ENCODE measurements around the gene RPS6KL1.

The RPS6KL1 gene

GRCh38 chr14:74940956-74941565 is 18.0 kb upstream of the RPS6KL1 start:
- no peak overlapping the region for H3K4me3 ChIP-seq (ENCODE audit: insufficient read length, low read depth)
- H3K27me3 ChIP-seq (ENCODE audit: insufficient read depth, insufficient read length), result no peaks in the 10 kb centered on the region
- DNase-seq (ENCODE audit: low read depth, low spot score), result no peak
- peaks cover 8% of the 10 kb centered on the region for H3K4me1 ChIP-seq (ENCODE audit: insufficient read depth, insufficient read length)
- no peaks in the 10 kb centered on the region for H3K9me3 ChIP-seq (ENCODE audit: insufficient read depth, low read length)
- no peak for TF ChIP-seq ZNF274 (IDR thresholded peaks at IDR 0.05; ENCODE audit: low read depth, low read length)
- TF ChIP-seq YY1 (IDR thresholded peaks at IDR 0.05; ENCODE audit: insufficient read depth, insufficient read length), result no peak
- TF ChIP-seq SUZ12 (IDR thresholded peaks at IDR 0.05; ENCODE audit: extremely low read depth, insufficient read depth, insufficient read length), result no peak
- H3K9ac ChIP-seq (ENCODE audit: insufficient read length, low read depth), result no peak overlapping the region
- H3K36me3 ChIP-seq (ENCODE audit: insufficient read depth, insufficient read length, low read length), result no peaks in the 10 kb centered on the region

DNA sequence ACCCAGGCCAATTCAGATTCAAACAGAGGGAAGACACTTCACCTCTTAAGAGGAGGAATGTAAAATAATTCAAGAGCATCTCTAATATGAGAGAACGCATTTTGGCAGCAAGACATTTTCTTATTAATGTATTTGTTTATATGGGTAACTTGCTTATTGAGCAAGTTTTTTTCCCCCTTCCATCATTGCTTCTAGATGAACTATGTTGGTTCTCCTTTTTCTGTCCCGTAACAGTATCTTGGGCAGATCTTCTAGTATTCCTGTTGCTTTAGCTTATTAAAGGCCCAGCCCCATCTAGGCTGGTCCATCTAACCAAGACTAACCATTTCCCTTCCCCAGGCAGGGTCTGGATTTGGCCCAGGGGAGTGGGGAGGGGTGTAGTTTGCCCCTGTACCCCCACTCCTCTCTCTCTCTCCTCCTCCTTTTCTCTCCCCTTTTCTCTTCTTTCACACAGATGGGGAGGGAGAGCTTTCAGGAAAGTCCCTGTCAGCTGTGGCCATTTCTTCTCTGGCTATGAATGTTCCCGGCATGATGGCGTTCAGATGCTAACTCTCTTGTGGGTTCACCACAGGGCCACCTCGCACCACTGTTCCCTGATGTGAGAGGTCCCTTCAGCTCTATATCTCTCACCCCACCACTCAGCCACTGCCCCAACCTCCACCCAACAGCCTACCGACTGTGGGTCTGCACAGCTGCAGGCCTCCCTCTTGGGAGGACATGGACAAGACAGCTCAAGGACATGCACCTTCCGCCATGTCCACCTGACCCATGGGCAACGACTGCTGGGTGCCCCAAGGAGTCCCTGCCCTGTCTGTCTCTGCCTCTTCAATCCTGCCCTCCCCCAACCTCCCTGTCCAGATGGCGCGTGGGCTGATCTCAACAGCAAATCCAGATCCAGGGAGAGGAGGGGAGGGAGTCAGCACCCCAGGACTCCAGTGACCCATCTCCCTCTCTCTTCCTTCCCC is 15.8 kb upstream of the RPS6KL1 start:
- Histone ChIP-seq H3K36me3 (ENCODE audit: insufficient read depth, insufficient read length, low read length) (no peaks in the 10 kb centered on the region), H3K4me3 (ENCODE audit: insufficient read length, low read depth) (no peak overlapping the region), H3K27me3 (ENCODE audit: insufficient read depth, insufficient read length) (no peaks in the 10 kb centered on the region), H3K4me1 (ENCODE audit: insufficient read depth, insufficient read length) (peaks cover 8% of the 10 kb centered on the region), H3K9ac (ENCODE audit: insufficient read length, low read depth) (no peak overlapping the region), H3K9me3 (ENCODE audit: insufficient read depth, low read length) (no peaks in the 10 kb centered on the region)
- no peak for DNase-seq (ENCODE audit: low read depth, low spot score)
- TF ChIP-seq SUZ12 (IDR thresholded peaks at IDR 0.05; ENCODE audit: extremely low read depth, insufficient read depth, insufficient read length), result no peak
- TF ChIP-seq YY1 (IDR thresholded peaks at IDR 0.05; ENCODE audit: insufficient read depth, insufficient read length), result no peak
- TF ChIP-seq ZNF274 (IDR thresholded peaks at IDR 0.05; ENCODE audit: low read depth, low read length), result no peak

GRCh38 chr14:74937171-74937570 is 14.1 kb upstream of the RPS6KL1 start:
- Histone ChIP-seq H3K4me3 (ENCODE audit: insufficient read length, low read depth) (no peak overlapping the region), H3K9ac (ENCODE audit: insufficient read length, low read depth) (no peak overlapping the region), H3K9me3 (ENCODE audit: insufficient read depth, low read length) (no peaks in the 10 kb centered on the region), H3K27me3 (ENCODE audit: insufficient read depth, insufficient read length) (no peaks in the 10 kb centered on the region), H3K4me1 (ENCODE audit: insufficient read depth, insufficient read length) (peaks cover 8% of the 10 kb centered on the region), H3K36me3 (ENCODE audit: insufficient read depth, insufficient read length, low read length) (no peaks in the 10 kb centered on the region)
- DNase-seq (ENCODE audit: low read depth, low spot score), result no peak
- TF ChIP-seq SUZ12 (IDR thresholded peaks at IDR 0.05; ENCODE audit: extremely low read depth, insufficient read depth, insufficient read length) (no peak), YY1 (IDR thresholded peaks at IDR 0.05; ENCODE audit: insufficient read depth, insufficient read length) (no peak), ZNF274 (IDR thresholded peaks at IDR 0.05; ENCODE audit: low read depth, low read length) (no peak)

- DNase-seq (ENCODE audit: low read depth, low spot score), result no peak
- TF ChIP-seq YY1 (IDR thresholded peaks at IDR 0.05; ENCODE audit: insufficient read depth, insufficient read length) (no peak), ZNF274 (IDR thresholded peaks at IDR 0.05; ENCODE audit: low read depth, low read length) (no peak), SUZ12 (IDR thresholded peaks at IDR 0.05; ENCODE audit: extremely low read depth, insufficient read depth, insufficient read length) (no peak)
- no peak overlapping the region for H3K4me3 ChIP-seq (ENCODE audit: insufficient read length, low read depth)
- no peak overlapping the region for H3K9ac ChIP-seq (ENCODE audit: insufficient read length, low read depth)
- no peaks in the 10 kb centered on the region for H3K9me3 ChIP-seq (ENCODE audit: insufficient read depth, low read length)
- H3K4me1 ChIP-seq (ENCODE audit: insufficient read depth, insufficient read length), result peaks cover 6% of the 10 kb centered on the region
- no peaks in the 10 kb centered on the region for H3K27me3 ChIP-seq (ENCODE audit: insufficient read depth, insufficient read length)
- no peaks in the 10 kb centered on the region for H3K36me3 ChIP-seq (ENCODE audit: insufficient read depth, insufficient read length, low read length)
Measured at GRCh38 chr14:74936731-74937130, 13.7 kb upstream of the RPS6KL1 start.

DNA sequence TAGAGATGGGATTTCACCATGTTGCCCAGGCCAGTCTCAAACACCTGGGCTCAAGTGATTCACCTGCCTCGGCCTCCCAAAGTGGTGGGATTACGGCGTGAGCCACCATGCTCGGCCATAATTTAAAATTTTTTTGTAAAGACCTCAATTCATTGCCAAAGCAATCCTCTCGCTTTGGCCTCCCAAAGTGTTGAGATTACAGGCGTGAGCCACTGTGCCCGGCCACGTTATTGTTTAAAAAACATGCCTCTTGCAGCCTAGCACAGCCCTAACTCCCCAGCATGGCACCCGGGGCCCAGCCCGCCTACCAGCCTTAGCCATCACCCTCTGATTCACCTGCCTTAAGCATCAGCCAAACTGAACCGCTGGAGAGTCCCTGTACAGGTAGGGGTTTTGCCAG is 13.1 kb upstream of the RPS6KL1 start:
- DNase-seq (ENCODE audit: low read depth, low spot score), result no peak
- H3K36me3 ChIP-seq (ENCODE audit: insufficient read depth, insufficient read length, low read length), result no peaks in the 10 kb centered on the region
- H3K9me3 ChIP-seq (ENCODE audit: insufficient read depth, low read length), result no peaks in the 10 kb centered on the region
- TF ChIP-seq ZNF274 (IDR thresholded peaks at IDR 0.05; ENCODE audit: low read depth, low read length) (no peak), SUZ12 (IDR thresholded peaks at IDR 0.05; ENCODE audit: extremely low read depth, insufficient read depth, insufficient read length) (no peak), YY1 (IDR thresholded peaks at IDR 0.05; ENCODE audit: insufficient read depth, insufficient read length) (no peak)
- H3K4me3 ChIP-seq (ENCODE audit: insufficient read length, low read depth), result no peak overlapping the region
- peaks cover 3% of the 10 kb centered on the region for H3K4me1 ChIP-seq (ENCODE audit: insufficient read depth, insufficient read length)
- no peak overlapping the region for H3K9ac ChIP-seq (ENCODE audit: insufficient read length, low read depth)
- H3K27me3 ChIP-seq (ENCODE audit: insufficient read depth, insufficient read length), result no peaks in the 10 kb centered on the region

DNA sequence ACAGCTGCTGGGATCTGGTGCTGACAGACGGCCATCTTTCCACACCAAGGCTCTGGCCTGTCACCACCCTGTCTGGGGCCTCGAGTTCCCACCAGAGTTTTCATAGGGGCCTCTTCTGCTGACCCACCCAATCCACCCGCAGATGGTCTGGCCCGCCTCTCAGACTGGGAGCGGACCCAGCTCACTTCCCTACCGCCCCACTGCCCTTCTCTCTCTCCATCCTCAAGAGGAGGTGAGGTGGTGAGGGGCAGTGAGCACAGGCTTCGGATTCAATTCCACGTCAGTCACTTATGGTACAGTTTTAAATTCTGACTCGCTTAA is 12.3 kb upstream of the RPS6KL1 start:
- H3K9me3 ChIP-seq (ENCODE audit: insufficient read depth, low read length), result no peaks in the 10 kb centered on the region
- H3K4me1 ChIP-seq (ENCODE audit: insufficient read depth, insufficient read length), result peaks cover 3% of the 10 kb centered on the region
- no peak for DNase-seq (ENCODE audit: low read depth, low spot score)
- TF ChIP-seq YY1 (IDR thresholded peaks at IDR 0.05; ENCODE audit: insufficient read depth, insufficient read length) (no peak), ZNF274 (IDR thresholded peaks at IDR 0.05; ENCODE audit: low read depth, low read length) (no peak), SUZ12 (IDR thresholded peaks at IDR 0.05; ENCODE audit: extremely low read depth, insufficient read depth, insufficient read length) (no peak)
- H3K27me3 ChIP-seq (ENCODE audit: insufficient read depth, insufficient read length), result no peaks in the 10 kb centered on the region
- no peaks in the 10 kb centered on the region for H3K36me3 ChIP-seq (ENCODE audit: insufficient read depth, insufficient read length, low read length)
- H3K4me3 ChIP-seq (ENCODE audit: insufficient read length, low read depth), result no peak overlapping the region
- no peak overlapping the region for H3K9ac ChIP-seq (ENCODE audit: insufficient read length, low read depth)

Data from NT2/D1 (cell line).